RWPE2 (cell line): Measurements from ENCODE around the gene POGZ.
A peak's percentile ranks its signal among the peaks of the same experiment; 100 is the strongest.

Source experiments
- ATAC-seq: fragments of 200-7000 bp; cut with Tn5 transposase; 3 replicates; pipeline ENCODE4 v1.9.1; 2021; ENCODE audit warnings: low read depth
- DNase-seq: peaks from one replicate; pipeline ENCODE4 v3.0.0-alpha.2; 2020; ENCODE audit warnings: low spot score
- H3K27ac ChIP-seq: fragments of 450-650 bp; 2 replicates; pipeline ENCODE4 v1.5.1; 2017; ENCODE audit warnings: mild to moderate bottlenecking; ENCODE audit not compliant: poor library complexity, severe bottlenecking
- H3K27me3 ChIP-seq: fragments of 250-450 bp; sonication (Bioruptor Pico); 2 replicates; pipeline ENCODE4 v1.5.1; 2021; ENCODE audit warnings: mild to moderate bottlenecking, moderate library complexity; ENCODE audit not compliant: insufficient read depth, poor library complexity, severe bottlenecking
- H3K36me3 ChIP-seq: fragments of 250-450 bp; sonication (Bioruptor Pico); 2 replicates; pipeline ENCODE4 v1.5.1; 2020; ENCODE audit warnings: low read depth, mild to moderate bottlenecking, moderate library complexity
- H3K4me1 ChIP-seq: fragments of 250-450 bp; sonication (Bioruptor Pico); 2 replicates; pipeline ENCODE4 v1.5.1; 2021; ENCODE audit warnings: mild to moderate bottlenecking, moderate library complexity; ENCODE audit not compliant: insufficient read depth, poor library complexity, severe bottlenecking
- H3K4me3 ChIP-seq: fragments of 250-450 bp; sonication (Bioruptor Pico); 2 replicates; pipeline ENCODE4 v1.5.1; 2021; ENCODE audit warnings: mild to moderate bottlenecking, moderate library complexity; ENCODE audit not compliant: severe bottlenecking
- H3K9me3 ChIP-seq: fragments of 250-450 bp; sonication (Bioruptor Pico); 2 replicates; pipeline ENCODE4 v1.5.1; 2021; ENCODE audit warnings: mild to moderate bottlenecking, moderate library complexity; ENCODE audit not compliant: severe bottlenecking
- CTCF ChIP-seq: fragments of 450-650 bp; IDR thresholded peaks from one replicate; pipeline ENCODE4 v1.5.1; 2017; ENCODE audit warnings: mild to moderate bottlenecking, moderate library complexity; ENCODE audit not compliant: poor library complexity, severe bottlenecking

POGZ gene

GRCh38 chr1:151386002-151386401 is 73.3 kb downstream of the POGZ start:
- no peaks in the 10 kb centered on the region for H3K27me3 ChIP-seq
- no peak for ATAC-seq

GRCh38 chr1:151384584-151384983 is 74.7 kb downstream of the POGZ start:
- no peak for ATAC-seq
- no peaks in the 10 kb centered on the region for H3K4me1 ChIP-seq

More at GRCh38 chr1:151386002-151386401, 73.3 kb downstream of the POGZ start:
- H3K4me1 ChIP-seq = no peaks in the 10 kb centered on the region
- TF ChIP-seq CTCF = no peak
- no peaks in the 10 kb centered on the region for H3K9me3 ChIP-seq
- no peak overlapping the region for H3K4me3 ChIP-seq
- DNase-seq = no peak
- H3K36me3 ChIP-seq = no peaks in the 10 kb centered on the region
- H3K27ac ChIP-seq = no peak overlapping the region

GRCh38 chr1:151377150-151377884 is 82.0 kb downstream of the POGZ start:
- Histone ChIP-seq H3K27me3 (no peaks in the 10 kb centered on the region), H3K36me3 (no peaks in the 10 kb centered on the region), H3K4me1 (no peaks in the 10 kb centered on the region), H3K4me3 (no peak overlapping the region), H3K9me3 (no peaks in the 10 kb centered on the region), H3K27ac (no peak overlapping the region)
- DNase-seq (no peak), ATAC-seq (no peak)
- no peak for TF ChIP-seq CTCF

More at GRCh38 chr1:151384584-151384983, 74.7 kb downstream of the POGZ start:
- no peaks in the 10 kb centered on the region for H3K9me3 ChIP-seq
- DNase-seq = no peak
- TF ChIP-seq CTCF = no peak
- H3K4me3 ChIP-seq = no peak overlapping the region
- H3K27me3 ChIP-seq = no peaks in the 10 kb centered on the region
- no peak overlapping the region for H3K27ac ChIP-seq
- no peaks in the 10 kb centered on the region for H3K36me3 ChIP-seq

DNA sequence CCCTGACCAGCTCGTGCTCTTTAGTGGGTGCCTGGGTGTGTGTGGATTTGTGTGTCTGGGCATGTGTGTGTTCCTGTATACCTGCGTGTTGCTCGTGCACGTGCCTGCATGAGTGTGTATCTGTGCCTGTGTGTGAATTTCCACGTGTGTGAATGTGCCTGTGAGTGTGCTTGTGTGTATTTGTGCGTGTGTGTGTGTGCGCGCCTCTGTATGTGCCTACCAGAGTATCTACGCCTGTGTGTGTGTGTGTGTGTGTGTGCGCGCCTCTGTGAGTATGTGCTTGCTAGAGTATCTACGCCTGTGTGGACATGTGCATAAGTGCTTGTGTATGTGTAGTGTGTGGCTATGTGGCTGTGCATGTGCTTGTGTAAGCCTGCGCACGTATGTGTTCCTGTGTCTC is 86.1 kb downstream of the POGZ start:
- no peak overlapping the region for H3K4me3 ChIP-seq
- H3K4me1 ChIP-seq = no peaks in the 10 kb centered on the region
- no peak overlapping the region for H3K27ac ChIP-seq
- H3K9me3 ChIP-seq = no peaks in the 10 kb centered on the region
- H3K36me3 ChIP-seq = no peaks in the 10 kb centered on the region
- TF ChIP-seq CTCF = no peak
- no peak for DNase-seq
- no peaks in the 10 kb centered on the region for H3K27me3 ChIP-seq
- ATAC-seq = no peak

GRCh38 chr1:151372058-151372934 is 87.0 kb downstream of the POGZ start, which contains the start of gene SELENBP1:
SELENBP1 (minus strand) TSS chr1:151372705; CDS start chr1:151372641, 64 bp downstream.
- no peak for TF ChIP-seq CTCF
- no peaks in the 10 kb centered on the region for H3K9me3 ChIP-seq
- H3K36me3 ChIP-seq = no peaks in the 10 kb centered on the region
- no peak within 1 kb of the TSS for H3K27ac ChIP-seq
- no peak within 1 kb of the TSS for H3K4me3 ChIP-seq
- H3K27me3 ChIP-seq = no peaks in the 10 kb centered on the region
- DNase-seq = no peak
- ATAC-seq = peak; percentile 43; the same call in 2 of the 3 replicates
- H3K4me1 ChIP-seq = no peaks in the 10 kb centered on the region
